ENCODE results near the gene PXT1.

The PXT1 gene

GRCh38 chr6:36389353-36389752 lies 53.3 kb downstream of the PXT1 start:
- H3K36me3 ChIP-seq: no peaks in the 10 kb centered on the region
- no peaks in the 10 kb centered on the region for H3K9me3 ChIP-seq
- no peak overlapping the region for H3K27ac ChIP-seq
- no peak overlapping the region for H3K4me3 ChIP-seq (ENCODE audit: low read depth in 1 of 2, low read length in 1 of 2)
- H3K27me3 ChIP-seq: peaks cover 70% of the 10 kb centered on the region
- peaks cover 16 to 24% of the 10 kb centered on the region in 2 experiments for H3K4me1 ChIP-seq (ENCODE audit: control insufficient read depth in 1 of 2, insufficient read depth in 1 of 2, low read depth in 1 of 2, low read length in 1 of 2)
- TF ChIP-seq CTCF (IDR thresholded peaks at IDR 0.05): no peak

- Histone ChIP-seq H3K27ac (peak within 1 kb of the TSS; percentile 40), H3K27me3 (peaks cover 74% of the 10 kb centered on the region)
Measured at GRCh38 chr6:36387440-36388303, 55.0 kb downstream of the PXT1 start, which contains the start of gene ETV7. Gene ETV7 (minus strand): TSS chr6:36387669. CDS start chr6:36387541, 128 bp downstream.

GRCh38 chr6:36386495-36387439 lies 55.9 kb downstream of the PXT1 start:
- Histone ChIP-seq H3K9me3 (no peaks in the 10 kb centered on the region), H3K4me3 (ENCODE audit: low read depth in 1 of 2, low read length in 1 of 2) (peak overlapping the region; percentile 70 to 84), H3K36me3 (no peaks in the 10 kb centered on the region), H3K4me1 (ENCODE audit: control insufficient read depth in 1 of 2, insufficient read depth in 1 of 2, low read depth in 1 of 2, low read length in 1 of 2) (peaks cover 16 to 24% of the 10 kb centered on the region in 2 experiments), H3K27me3 (peaks cover 74% of the 10 kb centered on the region), H3K27ac (peak overlapping the region; percentile 40)
- no peak for TF ChIP-seq CTCF (IDR thresholded peaks at IDR 0.05)

More at GRCh38 chr6:36387440-36388303, 55.0 kb downstream of the PXT1 start, which contains the start of gene ETV7:
- H3K4me3 ChIP-seq (ENCODE audit: low read depth in 1 of 2, low read length in 1 of 2): peak within 1 kb of the TSS; percentile 70 to 84
- no peaks in the 10 kb centered on the region for H3K36me3 ChIP-seq
- peak; percentile 28 for TF ChIP-seq CTCF (IDR thresholded peaks at IDR 0.05)
- no peaks in the 10 kb centered on the region for H3K9me3 ChIP-seq
- H3K4me1 ChIP-seq (ENCODE audit: control insufficient read depth in 1 of 2, insufficient read depth in 1 of 2, low read depth in 1 of 2, low read length in 1 of 2): peaks cover 16 to 24% of the 10 kb centered on the region in 2 experiments

- Histone ChIP-seq H3K36me3 (no peaks in the 10 kb centered on the region), H3K27ac (no peak overlapping the region), H3K27me3 (peaks cover 49% of the 10 kb centered on the region), H3K4me3 (ENCODE audit: low read depth in 1 of 2, low read length in 1 of 2) (no peak overlapping the region), H3K4me1 (ENCODE audit: control insufficient read depth in 1 of 2, insufficient read depth in 1 of 2, low read depth in 1 of 2, low read length in 1 of 2) (peaks cover 16 to 24% of the 10 kb centered on the region in 2 experiments), H3K9me3 (no peaks in the 10 kb centered on the region)
- TF ChIP-seq CTCF (IDR thresholded peaks at IDR 0.05): no peak
Measured at GRCh38 chr6:36384095-36384494, 58.6 kb downstream of the PXT1 start.

- no peak overlapping the region for H3K27ac ChIP-seq
- H3K4me1 ChIP-seq (ENCODE audit: control insufficient read depth in 1 of 2, insufficient read depth in 1 of 2, low read depth in 1 of 2, low read length in 1 of 2): peaks cover 16 to 24% of the 10 kb centered on the region in 2 experiments
- peaks cover 44% of the 10 kb centered on the region for H3K27me3 ChIP-seq
- no peak overlapping the region for H3K4me3 ChIP-seq (ENCODE audit: low read depth in 1 of 2, low read length in 1 of 2)
- TF ChIP-seq CTCF (IDR thresholded peaks at IDR 0.05): no peak
- no peaks in the 10 kb centered on the region for H3K36me3 ChIP-seq
- H3K9me3 ChIP-seq: no peaks in the 10 kb centered on the region
Measured at GRCh38 chr6:36383606-36384005, 59.0 kb downstream of the PXT1 start.

All from neutrophil (primary cell).